Measurements from ENCODE around the gene SPATA31C1.

DNA sequence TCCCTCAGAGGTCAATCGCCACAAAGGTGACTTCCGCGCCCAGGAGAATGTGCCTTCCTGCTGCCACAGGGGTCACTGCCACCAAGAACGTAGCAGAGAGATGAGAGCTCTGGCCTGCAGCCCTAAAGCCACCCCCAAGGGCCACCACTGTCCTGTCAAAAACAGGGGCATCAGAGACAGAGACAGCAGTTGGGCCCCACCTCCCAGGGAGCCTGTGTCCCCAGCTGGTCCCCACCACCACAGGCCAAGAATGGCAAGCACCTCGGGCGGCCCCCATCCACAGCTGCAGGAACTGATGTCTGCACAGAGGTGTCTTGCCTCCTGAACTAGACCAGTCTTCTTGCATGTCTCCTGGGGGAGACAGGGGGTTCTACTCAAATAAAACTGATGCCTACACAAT lies 29.3 kb upstream of the SPATA31C1 start:
- TF ChIP-seq, protein P1, sequence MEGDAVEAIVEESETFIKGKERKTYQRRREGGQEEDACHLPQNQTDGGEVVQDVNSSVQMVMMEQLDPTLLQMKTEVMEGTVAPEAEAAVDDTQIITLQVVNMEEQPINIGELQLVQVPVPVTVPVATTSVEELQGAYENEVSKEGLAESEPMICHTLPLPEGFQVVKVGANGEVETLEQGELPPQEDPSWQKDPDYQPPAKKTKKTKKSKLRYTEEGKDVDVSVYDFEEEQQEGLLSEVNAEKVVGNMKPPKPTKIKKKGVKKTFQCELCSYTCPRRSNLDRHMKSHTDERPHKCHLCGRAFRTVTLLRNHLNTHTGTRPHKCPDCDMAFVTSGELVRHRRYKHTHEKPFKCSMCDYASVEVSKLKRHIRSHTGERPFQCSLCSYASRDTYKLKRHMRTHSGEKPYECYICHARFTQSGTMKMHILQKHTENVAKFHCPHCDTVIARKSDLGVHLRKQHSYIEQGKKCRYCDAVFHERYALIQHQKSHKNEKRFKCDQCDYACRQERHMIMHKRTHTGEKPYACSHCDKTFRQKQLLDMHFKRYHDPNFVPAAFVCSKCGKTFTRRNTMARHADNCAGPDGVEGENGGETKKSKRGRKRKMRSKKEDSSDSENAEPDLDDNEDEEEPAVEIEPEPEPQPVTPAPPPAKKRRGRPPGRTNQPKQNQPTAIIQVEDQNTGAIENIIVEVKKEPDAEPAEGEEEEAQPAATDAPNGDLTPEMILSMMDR (IDR thresholded peaks at IDR 0.05; ENCODE audit: borderline replicate concordance, extremely low read depth, low read length, poor library complexity, severe bottlenecking), result no peak
- no peak for TF ChIP-seq EZH2 (IDR thresholded peaks at IDR 0.05; ENCODE audit: borderline replicate concordance, low read depth, low read length, severe bottlenecking)
